A673 (cell line): Measurements from ENCODE around the gene ATP1A1. TPM values are rescaled to one million over a fixed set of nuclear protein-coding genes. Genes with fewer than 3 reads are reported as not detected.

Experiments
- BruUV-seq: library from RNA; stranded (reverse); fragments of 400-500 nt; replicated peaks from 2 replicates; lab custom pipeline; 2021; lab: Mats Ljungman, UMichigan
- CTCF ChIA-PET: fragments of 300-600 bp; sonication (Branson Sonifier 250); formaldehyde crosslinking; loops from one replicate; lab custom pipeline; 2022; ENCODE audit warnings: antibody characterized with exemption; lab: Charles Lee
- POLR2A ChIA-PET: fragments of 300-600 bp; sonication (Branson Sonifier 250); formaldehyde crosslinking; loops from one replicate; lab custom pipeline; 2022; ENCODE audit warnings: antibody characterized with exemption; ENCODE audit not compliant: low non-redundant PET; lab: Charles Lee
- DNase-seq: peaks from one replicate; pipeline ENCODE4 v3.0.0-alpha.2; 2015; ENCODE audit warnings: low spot score
- H3K27ac ChIP-seq: fragments of 200-600 bp; sonication (generic); 2 replicates; pipeline ENCODE4 v1.5.1; 2016; ENCODE audit warnings: mixed run types, low read depth, mild to moderate bottlenecking, mixed read lengths, antibody characterized with exemption, low read length; ENCODE audit not compliant: poor library complexity, severe bottlenecking
- H3K27me3 ChIP-seq: fragments of 200-600 bp; sonication (generic); replicated peaks from 2 replicates; pipeline ENCODE4 v1.6.1; 2017; ENCODE audit warnings: mixed run types, low read depth, mild to moderate bottlenecking, mixed read lengths, antibody characterized with exemption, low read length; ENCODE audit not compliant: insufficient read depth, poor library complexity
- H3K36me3 ChIP-seq: fragments of 200-600 bp; sonication (generic); 2 replicates; pipeline ENCODE4 v1.6.1; 2016; ENCODE audit warnings: mixed run types, mild to moderate bottlenecking, mixed read lengths, antibody characterized with exemption, low read length; ENCODE audit not compliant: insufficient read depth, poor library complexity, severe bottlenecking
- H3K4me1 ChIP-seq: fragments of 200-600 bp; sonication (generic); 2 replicates; pipeline ENCODE4 v1.6.1; 2017; ENCODE audit warnings: mixed run types, mild to moderate bottlenecking, mixed read lengths, antibody characterized with exemption, low read length; ENCODE audit not compliant: insufficient read depth, poor library complexity, severe bottlenecking
- H3K4me3 ChIP-seq: fragments of 200-600 bp; sonication (generic); 2 replicates; pipeline ENCODE4 v1.5.1; 2016; ENCODE audit warnings: low read depth, mixed run types, mild to moderate bottlenecking, mixed read lengths, low read length; ENCODE audit not compliant: poor library complexity, severe bottlenecking
- H3K9me3 ChIP-seq: fragments of 200-600 bp; sonication (generic); 2 replicates; pipeline ENCODE4 v1.6.1; 2016; ENCODE audit warnings: mixed run types, low read depth, mild to moderate bottlenecking, mixed read lengths, antibody characterized with exemption, low read length; ENCODE audit not compliant: poor library complexity, severe bottlenecking
- CTCF ChIP-seq: fragments of 300-800, 200-600 bp; sonication (generic); conservative IDR thresholded peaks from 2 replicates; pipeline ENCODE4 v1.5.1; 2017; ENCODE audit warnings: low read depth, mild to moderate bottlenecking, antibody characterized with exemption, low read length, moderate library complexity, mixed read lengths
- EZH2 ChIP-seq: fragments of 200-600 bp; sonication (generic); IDR thresholded peaks from 2 replicates; pipeline ENCODE4 v1.6.1; 2017; ENCODE audit warnings: borderline replicate concordance, low read depth, mild to moderate bottlenecking, mixed read lengths, antibody characterized with exemption, low read length; ENCODE audit not compliant: poor library complexity, severe bottlenecking
- intact Hi-C: fragments of 100-400 bp; cut with micrococcal nuclease; formaldehyde crosslinking; loops from one replicate; pipeline ENCODE4 v1.10.0; 2022; ENCODE audit not compliant: unreplicated experiment
- total RNA-seq: library from RNA; stranded (reverse); gene quantifications from 2 replicates; pipeline ENCODE4 v1.2.3, GENCODE V29; 2021

The ATP1A1 gene
- total RNA-seq, 1 experiment from 2014 or later, result 1,420 TPM

GRCh38 chr1:116333171-116334014 lies 39.7 kb upstream of the ATP1A1 start:
- CTCF ChIA-PET, result no interaction called here
- no TSS peak for BruUV-seq
- Histone ChIP-seq H3K9me3 (no peaks in the 10 kb centered on the region), H3K36me3 (no peaks in the 10 kb centered on the region), H3K27me3 (no peaks in the 10 kb centered on the region), H3K27ac (no peak overlapping the region), H3K4me1 (peaks cover 22% of the 10 kb centered on the region), H3K4me3 (no peak overlapping the region)
- POLR2A ChIA-PET, result interaction anchor here (0.6 kb wide), 1 partner anchor 33 kb away, joined by 3 read pairs; no protein-coding TSS in a partner anchor
- intact Hi-C loops, result no loop called here
- TF ChIP-seq EZH2 (no peak), CTCF (no peak)
- DNase-seq, result no peak

GRCh38 chr1:116334015-116334547 lies 39.0 kb upstream of the ATP1A1 start:
- Histone ChIP-seq H3K4me1 (peaks cover 22% of the 10 kb centered on the region), H3K4me3 (no peak overlapping the region), H3K27ac (peak overlapping the region; percentile 35), H3K9me3 (no peaks in the 10 kb centered on the region), H3K27me3 (no peaks in the 10 kb centered on the region), H3K36me3 (no peaks in the 10 kb centered on the region)
- TF ChIP-seq EZH2 (no peak), CTCF (no peak)
- no TSS peak for BruUV-seq
- peak; percentile 79 for DNase-seq
- CTCF ChIA-PET, result no interaction called here
- intact Hi-C loops, result no loop called here
- POLR2A ChIA-PET, result interaction anchor here (0.6 kb wide), 1 partner anchor 34 kb away, joined by 3 read pairs; no protein-coding TSS in a partner anchor

- TF ChIP-seq EZH2 (no peak), CTCF (no peak)
- ChIA-PET POLR2A (no interaction called here), CTCF (no interaction called here)
- Histone ChIP-seq H3K4me1 (peaks cover 14% of the 10 kb centered on the region), H3K4me3 (no peak overlapping the region), H3K27me3 (no peaks in the 10 kb centered on the region), H3K9me3 (no peaks in the 10 kb centered on the region), H3K27ac (no peak overlapping the region), H3K36me3 (no peaks in the 10 kb centered on the region)
- no peak for DNase-seq
- BruUV-seq, result no TSS peak
- intact Hi-C loops, result no loop called here
These were observed 38.0 kb upstream of the ATP1A1 start for GRCh38 chr1:116334868-116335635.
